GM23338 (cell line): ENCODE measurements around the gene PRSS27. TPM values are rescaled to one million over a fixed set of nuclear protein-coding genes. Genes with fewer than 3 reads are reported as not detected.

Source experiments
- ATAC-seq: fragments of 200-7000 bp; cut with Tn5 transposase; 3 replicates; pipeline ENCODE4 v1.9.1; 2020
- DNase-seq: peaks from one replicate; pipeline ENCODE4 v3.0.0-alpha.2; 2015; ENCODE audit warnings: low spot score
- H2AFZ ChIP-seq: fragments of 200-600 bp; sonication (generic); 2 replicates; pipeline ENCODE4 v1.8.0; 2016; ENCODE audit warnings: antibody characterized with exemption, mild to moderate bottlenecking, moderate library complexity
- H3F3A ChIP-seq: fragments of 200-600 bp; sonication (generic); replicated peaks from 2 replicates; pipeline ENCODE4 v1.8.0; 2017; ENCODE audit warnings: antibody characterized with exemption, mixed run types, low read depth
- H3K27ac ChIP-seq: fragments of 200-600 bp; sonication (generic); 2 replicates; pipeline ENCODE4 v1.6.1; 2016; ENCODE audit warnings: low read depth
- H3K27me3 ChIP-seq: fragments of 200-600 bp; sonication (generic); 2 replicates; pipeline ENCODE4 v1.8.0; 2016; ENCODE audit warnings: mild to moderate bottlenecking, mixed run types, moderate library complexity; ENCODE audit not compliant: insufficient read depth
- H3K36me3 ChIP-seq: fragments of 200-600 bp; sonication (generic); 2 replicates; pipeline ENCODE4 v1.8.0; 2016; ENCODE audit warnings: mild to moderate bottlenecking; ENCODE audit not compliant: insufficient read depth
- H3K4me1 ChIP-seq: fragments of 200-600 bp; sonication (generic); 2 replicates; pipeline ENCODE4 v1.8.0; 2016; ENCODE audit warnings: mild to moderate bottlenecking, moderate library complexity; ENCODE audit not compliant: insufficient read depth
- H3K4me2 ChIP-seq: fragments of 200-600 bp; sonication (generic); 2 replicates; pipeline ENCODE4 v1.7.1; 2017; ENCODE audit warnings: mixed run types
- H3K4me3 ChIP-seq: fragments of 200-600 bp; sonication (generic); 2 replicates; pipeline ENCODE4 v1.6.1; 2016; ENCODE audit warnings: mixed run types
- H3K79me2 ChIP-seq: fragments of 200-600 bp; sonication (generic); replicated peaks from 2 replicates; pipeline ENCODE4 v1.8.0; 2017; ENCODE audit warnings: mild to moderate bottlenecking; ENCODE audit not compliant: insufficient read depth
- H3K9me2 ChIP-seq: fragments of 200-600 bp; sonication (generic); 2 replicates; pipeline ENCODE4 v1.8.0; 2017; ENCODE audit not compliant: insufficient read depth
- H4K20me1 ChIP-seq: fragments of 200-600 bp; sonication (generic); replicated peaks from 2 replicates; pipeline ENCODE4 v1.8.0; 2017; ENCODE audit warnings: mild to moderate bottlenecking; ENCODE audit not compliant: insufficient read depth
- H3K27ac Mint-ChIP-seq: 2 replicates; pipeline ENCODE4 v1.8.0; 2020; ENCODE audit warnings: inconsistent platforms, mild to moderate bottlenecking, moderate library complexity, mixed read lengths
- H3K27me3 Mint-ChIP-seq: 3 replicates; pipeline ENCODE4 v1.8.0; 2022; ENCODE audit warnings: low read depth, mild to moderate bottlenecking, moderate library complexity, mixed read lengths, inconsistent platforms; ENCODE audit not compliant: insufficient read depth, poor library complexity
- H3K36me3 Mint-ChIP-seq: 3 replicates; pipeline ENCODE4 v1.8.0; 2021; ENCODE audit warnings: low read depth, mild to moderate bottlenecking, inconsistent platforms, moderate library complexity, mixed read lengths
- H3K4me1 Mint-ChIP-seq: 3 replicates; pipeline ENCODE4 v1.8.0; 2020; ENCODE audit warnings: mild to moderate bottlenecking, inconsistent platforms, mixed read lengths
- H3K4me3 Mint-ChIP-seq: 3 replicates; pipeline ENCODE4 v1.8.0; 2021; ENCODE audit warnings: moderate library complexity, mild to moderate bottlenecking, inconsistent platforms, mixed read lengths
- H3K9me3 Mint-ChIP-seq: 3 replicates; pipeline ENCODE4 v1.8.0; 2020; ENCODE audit warnings: moderate library complexity, mild to moderate bottlenecking, inconsistent platforms, mixed read lengths
- CREB1 ChIP-seq: fragments of 250-450 bp; sonication (Bioruptor Pico); IDR thresholded peaks from 2 replicates; pipeline ENCODE4 v1.5.0; 2020; ENCODE audit warnings: low read depth, mild to moderate bottlenecking, moderate library complexity
- EZH2 ChIP-seq: fragments of 200-600 bp; sonication (generic); IDR thresholded peaks from one replicate; pipeline ENCODE4 v1.8.0; 2017; ENCODE audit warnings: antibody characterized with exemption, mild to moderate bottlenecking, low read depth; ENCODE audit not compliant: unreplicated experiment
- JUNB ChIP-seq: IDR thresholded peaks from one replicate; pipeline ENCODE4 v1.6.1; 2016; ENCODE audit warnings: antibody characterized with exemption; ENCODE audit not compliant: unreplicated experiment
- NANOG ChIP-seq: IDR thresholded peaks from 2 replicates; pipeline ENCODE4 v1.6.1; 2016; ENCODE audit warnings: antibody characterized with exemption, borderline replicate concordance
- STAT1 ChIP-seq: IDR thresholded peaks from one replicate; pipeline ENCODE4 v1.6.1; 2016; ENCODE audit warnings: antibody characterized with exemption; ENCODE audit not compliant: unreplicated experiment
- ZNF114 ChIP-seq: fragments of 250-450 bp; sonication (Bioruptor Pico); IDR thresholded peaks from 2 replicates; pipeline ENCODE4 v1.5.0; 2020; ENCODE audit warnings: mild to moderate bottlenecking, moderate library complexity
- ZNF331 ChIP-seq: fragments of 250-450 bp; sonication (Bioruptor Pico); IDR thresholded peaks from 2 replicates; pipeline ENCODE4 v1.5.0; 2020; ENCODE audit warnings: low read depth, mild to moderate bottlenecking, moderate library complexity
- polyA plus RNA-seq: library from polyadenylated mRNA; unstranded; fragments of >200 nt; fragmentation: Nextera tagmentation; extraction: Ambion mirVana; gene quantifications from 2 replicates; pipeline ENCODE4 v1.2.1, GENCODE V29; 2016
- total RNA-seq: library from RNA; depleted of rRNA; stranded (reverse); fragments of >200 nt; shearing (Covaris generic); gene quantifications from 2 replicates; pipeline ENCODE4 v1.2.3, GENCODE V29; 2014
- TF ChIP-seq, protein P1 (sequence below), 2 experiments: fragments of 200-600 bp in 1 of 2; sonication (generic) in 1 of 2; conservative IDR thresholded peaks; 2 replicates each; pipeline versions ENCODE4 v1.5.1 to v1.6.1; 2016 to 2017; ENCODE audit warnings: antibody characterized with exemption in 2 of 2, low read depth in 2 of 2, mild to moderate bottlenecking in 2 of 2, moderate library complexity in 1 of 2
- TF ChIP-seq, protein P2 (sequence below): IDR thresholded peaks from 2 replicates; pipeline ENCODE4 v1.6.1; 2016; ENCODE audit warnings: antibody characterized with exemption

Gene PRSS27
- total and polyA plus RNA-seq, 2 experiments from 2014 or later, result 0.73 to 1.6 TPM

DNA sequence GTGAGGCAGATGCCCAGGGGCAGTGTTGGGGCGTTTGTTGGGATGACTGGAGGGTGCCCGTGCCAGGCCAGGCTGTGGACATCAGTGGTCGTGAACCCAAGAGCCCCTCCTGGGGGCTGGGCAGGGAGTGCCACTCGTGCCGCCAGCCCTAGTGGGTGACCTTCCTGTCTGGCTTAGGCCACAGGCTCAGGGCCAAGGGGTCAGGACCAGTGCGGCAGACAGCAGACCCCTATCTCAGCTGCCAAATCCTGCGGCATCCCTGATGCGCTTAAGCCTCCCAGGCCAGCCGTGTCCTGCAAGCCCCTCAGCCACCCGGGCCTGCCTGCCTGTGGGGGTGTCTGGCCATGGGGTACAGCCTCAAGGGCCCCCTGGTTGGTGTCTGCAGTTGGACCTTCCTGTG, 14.7 kb downstream of the PRSS27 start:
- Mint-ChIP-seq H3K4me3 (no peak overlapping the region), H3K27me3 (peaks cover 3% of the 10 kb centered on the region), H3K27ac (no peak overlapping the region), H3K4me1 (no peaks in the 10 kb centered on the region), H3K9me3 (no peaks in the 10 kb centered on the region), H3K36me3 (peaks cover 12% of the 10 kb centered on the region; the same call in 2 of the 3 replicates)
- Histone ChIP-seq H3K27ac (no peak overlapping the region), H3K4me1 (no peaks in the 10 kb centered on the region), H2AFZ (no peak overlapping the region), H4K20me1 (no peaks in the 10 kb centered on the region; the same call in 1 of the 2 replicates), H3K4me2 (no peak overlapping the region), H3F3A (no peaks in the 10 kb centered on the region; the same call in 1 of the 2 replicates), H3K27me3 (no peaks in the 10 kb centered on the region), H3K79me2 (no peaks in the 10 kb centered on the region), H3K36me3 (0 out of 2 replicates have a peak, but pooled peaks cover 5% of the 10 kb centered on the region), H3K9me2 (no peaks in the 10 kb centered on the region), H3K4me3 (no peak overlapping the region)
- DNase-seq, result no peak
- no peak for ATAC-seq
- TF ChIP-seq ZNF331 (no peak), CREB1 (CRISPR knock-in tag) (no peak), ZNF114 (CRISPR knock-in tag) (no peak), JUNB (no peak), STAT1 (no peak), EZH2 (no peak), NANOG (no peak)
- TF ChIP-seq, protein P1, sequence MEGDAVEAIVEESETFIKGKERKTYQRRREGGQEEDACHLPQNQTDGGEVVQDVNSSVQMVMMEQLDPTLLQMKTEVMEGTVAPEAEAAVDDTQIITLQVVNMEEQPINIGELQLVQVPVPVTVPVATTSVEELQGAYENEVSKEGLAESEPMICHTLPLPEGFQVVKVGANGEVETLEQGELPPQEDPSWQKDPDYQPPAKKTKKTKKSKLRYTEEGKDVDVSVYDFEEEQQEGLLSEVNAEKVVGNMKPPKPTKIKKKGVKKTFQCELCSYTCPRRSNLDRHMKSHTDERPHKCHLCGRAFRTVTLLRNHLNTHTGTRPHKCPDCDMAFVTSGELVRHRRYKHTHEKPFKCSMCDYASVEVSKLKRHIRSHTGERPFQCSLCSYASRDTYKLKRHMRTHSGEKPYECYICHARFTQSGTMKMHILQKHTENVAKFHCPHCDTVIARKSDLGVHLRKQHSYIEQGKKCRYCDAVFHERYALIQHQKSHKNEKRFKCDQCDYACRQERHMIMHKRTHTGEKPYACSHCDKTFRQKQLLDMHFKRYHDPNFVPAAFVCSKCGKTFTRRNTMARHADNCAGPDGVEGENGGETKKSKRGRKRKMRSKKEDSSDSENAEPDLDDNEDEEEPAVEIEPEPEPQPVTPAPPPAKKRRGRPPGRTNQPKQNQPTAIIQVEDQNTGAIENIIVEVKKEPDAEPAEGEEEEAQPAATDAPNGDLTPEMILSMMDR (conservative IDR thresholded peaks at IDR 0.05; ENCODE audit: low read depth in 2 of 2), result no peak

DNA sequence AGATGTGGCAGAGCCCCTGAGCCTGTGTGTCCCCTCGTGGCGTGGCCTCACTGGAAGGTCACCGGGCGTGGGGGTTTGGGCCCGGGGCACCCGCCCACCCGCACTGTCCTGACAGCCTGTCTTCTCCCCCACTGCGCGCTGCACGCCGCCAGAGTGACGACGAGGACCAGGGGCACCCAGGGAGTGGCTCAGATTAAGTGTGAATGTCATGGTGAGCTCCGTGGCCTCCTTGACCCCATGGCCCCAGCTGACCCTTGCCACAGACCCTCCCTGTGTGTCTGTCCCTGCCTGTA, 15.1 kb downstream of the PRSS27 start:
- Mint-ChIP-seq H3K4me3 (no peak overlapping the region), H3K27me3 (peaks cover 3% of the 10 kb centered on the region), H3K9me3 (no peaks in the 10 kb centered on the region), H3K4me1 (no peaks in the 10 kb centered on the region), H3K36me3 (peaks cover 12% of the 10 kb centered on the region; the same call in 2 of the 3 replicates), H3K27ac (no peak overlapping the region)
- ATAC-seq (no peak), DNase-seq (no peak)
- H3K79me2 ChIP-seq, result no peaks in the 10 kb centered on the region
- H3K4me1 ChIP-seq, result no peaks in the 10 kb centered on the region
- H3F3A ChIP-seq, result no peaks in the 10 kb centered on the region; the same call in 1 of the 2 replicates
- no peak overlapping the region for H2AFZ ChIP-seq
- no peak overlapping the region for H3K27ac ChIP-seq
- H3K4me2 ChIP-seq, result no peak overlapping the region
- no peaks in the 10 kb centered on the region for H3K9me2 ChIP-seq
- no peaks in the 10 kb centered on the region for H3K27me3 ChIP-seq
- no peaks in the 10 kb centered on the region; the same call in 1 of the 2 replicates for H4K20me1 ChIP-seq
- 0 out of 2 replicates have a peak, but pooled peaks cover 5% of the 10 kb centered on the region for H3K36me3 ChIP-seq
- no peak overlapping the region for H3K4me3 ChIP-seq
- TF ChIP-seq, protein P2, sequence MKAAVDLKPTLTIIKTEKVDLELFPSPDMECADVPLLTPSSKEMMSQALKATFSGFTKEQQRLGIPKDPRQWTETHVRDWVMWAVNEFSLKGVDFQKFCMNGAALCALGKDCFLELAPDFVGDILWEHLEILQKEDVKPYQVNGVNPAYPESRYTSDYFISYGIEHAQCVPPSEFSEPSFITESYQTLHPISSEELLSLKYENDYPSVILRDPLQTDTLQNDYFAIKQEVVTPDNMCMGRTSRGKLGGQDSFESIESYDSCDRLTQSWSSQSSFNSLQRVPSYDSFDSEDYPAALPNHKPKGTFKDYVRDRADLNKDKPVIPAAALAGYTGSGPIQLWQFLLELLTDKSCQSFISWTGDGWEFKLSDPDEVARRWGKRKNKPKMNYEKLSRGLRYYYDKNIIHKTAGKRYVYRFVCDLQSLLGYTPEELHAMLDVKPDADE, result no peak
- TF ChIP-seq EZH2, result no peak
